Measurements from ENCODE around the gene YWHAE.
"Not testable (repeated sequence)": the region's sequence is repeated elsewhere in the genome, so short reads cannot be mapped to it uniquely, and the experiment has no call there.

YWHAE gene

DNA sequence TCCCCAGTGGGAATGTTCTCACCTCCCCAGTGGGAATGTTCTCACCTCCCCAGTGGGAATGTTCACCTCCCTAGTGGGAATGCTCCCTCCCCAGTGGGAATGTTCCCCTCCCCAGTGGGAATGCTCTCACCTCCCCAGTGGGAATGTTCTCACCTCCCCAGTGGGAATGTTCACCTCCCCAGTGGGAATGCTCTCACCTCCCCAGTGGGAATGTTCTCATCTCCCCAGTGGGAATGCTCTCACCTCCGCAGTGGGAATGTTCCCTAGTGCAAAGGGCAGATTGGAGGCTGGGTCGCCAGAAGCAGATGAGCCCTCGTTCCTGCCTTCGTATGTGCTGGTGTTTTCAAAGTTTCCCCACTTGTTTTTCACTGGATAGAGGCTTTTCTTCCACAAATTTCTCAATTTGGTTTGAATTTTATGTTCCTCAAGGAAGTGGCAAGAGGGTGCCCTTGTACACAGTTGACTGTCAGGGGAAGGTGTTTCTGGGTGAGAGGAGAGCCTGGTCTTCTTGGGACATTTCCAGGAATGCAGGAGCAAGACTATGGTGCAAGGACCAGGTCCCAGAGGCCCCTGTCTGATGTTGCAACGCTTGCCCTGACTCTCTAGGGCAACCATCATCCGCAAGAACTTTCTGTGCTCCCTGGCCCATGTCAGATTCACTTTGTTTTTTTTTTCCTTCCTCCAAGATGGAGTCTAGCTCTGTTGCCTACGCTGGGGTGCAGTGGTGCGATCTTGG lies 86.6 kb downstream of the YWHAE start:
- H3K9me3 Mint-ChIP-seq = no peaks in the 10 kb centered on the region
- ATAC-seq = no peak

DNA sequence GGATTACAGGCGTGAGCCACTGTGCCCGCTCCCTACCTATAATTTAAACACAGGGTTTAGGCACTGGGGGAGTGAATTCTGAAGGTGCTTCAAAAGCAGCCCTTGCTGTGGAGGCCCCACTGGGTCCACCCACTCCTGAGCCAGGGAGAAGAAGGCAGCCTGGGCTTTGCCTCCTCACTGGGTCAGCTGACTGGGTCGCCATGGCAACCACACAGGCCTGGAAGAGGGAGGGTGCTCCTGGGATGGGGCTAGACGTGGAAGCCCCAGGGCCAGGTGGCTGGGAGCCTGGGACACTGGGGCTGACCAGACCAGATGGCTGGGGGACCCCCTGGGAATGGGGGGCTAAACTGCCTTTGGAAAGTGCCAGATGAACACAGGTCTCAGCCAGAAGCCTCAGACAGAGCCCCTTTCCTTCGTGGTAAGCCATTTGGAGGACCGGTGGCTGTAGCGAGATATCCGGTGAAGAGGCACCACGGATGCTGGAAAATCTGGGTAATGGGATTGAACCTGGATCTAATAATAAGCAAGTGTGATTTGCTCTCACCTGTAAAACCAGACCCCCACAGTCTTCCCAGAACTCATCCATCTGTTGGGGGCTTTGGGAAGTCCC lies 87.7 kb downstream of the YWHAE start:
- H3K36me3 Mint-ChIP-seq (ENCODE audit: low read depth) = no peaks in the 10 kb centered on the region
- no peak for ATAC-seq
- H3K9me3 Mint-ChIP-seq = no peaks in the 10 kb centered on the region
- peaks cover 10% of the 10 kb centered on the region for H3K27me3 Mint-ChIP-seq
- H3K4me1 Mint-ChIP-seq = no peaks in the 10 kb centered on the region
- no peak overlapping the region for H3K27ac Mint-ChIP-seq
- H3K4me3 Mint-ChIP-seq = no peak overlapping the region
- no peak for DNase-seq

More for the DNA sequence above, 86.6 kb downstream of the YWHAE start:
- Mint-ChIP-seq H3K36me3 (ENCODE audit: low read depth) (no peaks in the 10 kb centered on the region), H3K27me3 (peaks cover 8% of the 10 kb centered on the region), H3K27ac (no peak overlapping the region), H3K4me3 (no peak overlapping the region), H3K4me1 (no peaks in the 10 kb centered on the region)
- DNase-seq = no peak

DNA sequence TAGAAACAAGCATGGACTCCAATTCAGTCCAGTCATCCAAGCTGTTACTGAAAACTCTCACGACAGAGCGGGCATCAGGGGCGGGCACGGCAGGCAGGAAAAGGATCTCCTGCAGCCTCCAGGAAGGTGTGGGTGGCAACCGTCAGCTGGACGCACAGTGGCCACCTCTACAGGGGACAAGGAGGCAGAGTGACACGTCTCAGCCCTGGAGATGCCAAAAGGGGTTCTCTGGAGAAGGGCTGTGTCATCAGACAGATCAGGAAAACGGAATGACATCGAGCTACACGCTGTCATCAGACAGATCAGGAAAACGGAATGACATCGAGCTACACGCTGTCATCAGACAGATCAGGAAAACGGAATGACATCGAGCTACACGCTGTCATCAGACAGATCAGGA lies 92.2 kb downstream of the YWHAE start:
- not testable (repeated sequence) for H3K4me3 Mint-ChIP-seq; H3K27me3 Mint-ChIP-seq; ATAC-seq; DNase-seq; H3K36me3 Mint-ChIP-seq (ENCODE audit: low read depth); H3K27ac Mint-ChIP-seq; H3K4me1 Mint-ChIP-seq; H3K9me3 Mint-ChIP-seq

DNA sequence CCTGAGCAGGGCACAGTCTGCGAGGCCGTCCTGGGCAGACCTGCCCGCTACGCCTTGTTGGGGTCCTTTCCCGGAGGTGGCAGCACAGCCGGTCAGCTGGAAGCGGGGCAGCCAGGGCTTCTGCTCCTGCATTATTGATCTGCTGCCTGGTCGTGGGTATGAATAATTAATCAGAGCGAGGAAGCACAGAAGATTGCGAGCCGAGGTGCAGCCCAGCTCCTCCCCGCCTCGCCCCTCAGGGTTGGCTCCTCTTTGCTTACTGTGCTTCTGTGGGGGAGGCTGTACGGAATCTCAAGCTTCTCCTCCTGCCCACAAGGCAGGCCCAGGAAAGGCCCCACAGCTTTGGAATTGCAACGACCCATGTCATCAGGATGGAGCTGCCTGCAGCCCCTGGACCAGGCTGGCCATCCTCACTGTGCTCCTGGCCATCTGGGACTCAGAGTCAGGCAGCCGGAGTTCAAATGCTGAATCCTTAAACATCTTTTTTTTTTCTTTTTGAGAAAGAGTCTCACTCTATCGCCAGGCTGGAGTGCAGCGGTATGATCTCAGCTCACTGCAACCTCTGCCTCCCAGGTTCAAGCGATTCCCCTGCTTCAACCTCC lies 95.0 kb downstream of the YWHAE start:
- Mint-ChIP-seq H3K36me3 (ENCODE audit: low read depth) (no peaks in the 10 kb centered on the region), H3K27me3 (peaks cover 6% of the 10 kb centered on the region), H3K4me1 (no peaks in the 10 kb centered on the region), H3K27ac (no peak overlapping the region), H3K4me3 (no peak overlapping the region), H3K9me3 (no peaks in the 10 kb centered on the region)
- DNase-seq (no peak), ATAC-seq (no peak)

DNA sequence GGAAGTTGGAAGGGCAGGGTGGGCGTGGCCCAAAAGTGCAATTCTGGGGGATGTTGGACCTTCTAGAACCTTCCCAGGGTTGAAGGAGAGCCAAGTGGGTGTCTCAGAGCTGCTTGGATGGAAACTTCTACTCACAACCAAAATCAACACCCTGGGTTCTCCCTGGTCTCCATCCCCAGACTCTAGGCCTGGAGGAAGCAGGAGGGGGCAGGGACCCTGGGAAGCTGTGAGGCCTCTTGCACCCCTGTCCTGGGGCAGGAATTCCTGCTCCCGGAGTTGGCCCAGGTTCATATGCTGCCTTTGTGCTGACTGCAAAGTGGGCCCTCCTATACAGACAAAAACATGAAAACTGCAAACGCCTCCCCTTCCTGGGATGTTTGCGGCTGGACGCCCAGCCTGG lies 95.5 kb downstream of the YWHAE start:
- Mint-ChIP-seq H3K27me3 (peaks cover 6% of the 10 kb centered on the region), H3K4me3 (no peak overlapping the region), H3K36me3 (ENCODE audit: low read depth) (no peaks in the 10 kb centered on the region), H3K4me1 (no peaks in the 10 kb centered on the region), H3K27ac (no peak overlapping the region), H3K9me3 (no peaks in the 10 kb centered on the region)
- DNase-seq (no peak), ATAC-seq (no peak)

DNA sequence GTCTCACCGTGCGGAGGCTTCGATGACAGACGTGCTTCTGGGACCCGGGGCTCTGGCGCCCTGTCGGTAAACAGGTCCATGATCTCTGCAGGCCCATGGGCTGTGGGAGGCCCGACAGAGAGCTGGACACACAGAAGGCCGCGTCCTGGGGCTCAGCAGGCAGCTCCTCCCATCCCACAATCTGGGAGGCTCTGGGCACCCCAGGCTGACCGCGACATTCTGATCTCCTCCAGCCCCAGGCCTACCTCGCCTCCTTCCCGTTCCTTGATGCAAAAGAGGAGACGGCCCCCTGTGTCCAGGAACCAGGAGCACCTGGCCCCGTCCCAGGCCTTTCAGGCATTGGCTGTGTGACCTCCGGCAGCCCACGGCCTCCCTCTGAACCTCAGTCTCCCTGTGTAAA lies 97.3 kb downstream of the YWHAE start:
- H3K36me3 Mint-ChIP-seq (ENCODE audit: low read depth) = no peaks in the 10 kb centered on the region

DNA sequence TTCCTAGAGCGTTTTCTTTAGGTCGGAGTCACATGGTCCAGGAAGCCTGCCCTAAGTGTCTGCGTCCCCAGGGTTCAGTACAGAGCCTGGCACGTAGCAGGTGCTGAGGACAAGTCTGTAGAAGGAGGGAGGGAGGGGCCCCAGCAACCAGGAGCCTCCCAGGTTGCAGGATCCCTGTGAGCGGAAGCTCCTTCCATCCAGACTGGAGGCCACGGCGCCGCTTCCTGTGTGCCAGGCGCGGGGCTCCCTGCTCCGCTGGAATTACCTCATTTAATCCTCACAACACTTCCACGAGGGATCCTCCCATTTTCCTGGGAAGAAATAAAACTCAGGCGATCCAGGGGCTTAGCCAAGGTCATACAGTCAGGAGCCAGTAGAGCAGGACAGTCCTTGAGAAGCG lies 98.5 kb downstream of the YWHAE start:
- Mint-ChIP-seq H3K9me3 (no peaks in the 10 kb centered on the region), H3K4me1 (peaks cover 12% of the 10 kb centered on the region), H3K36me3 (ENCODE audit: low read depth) (no peaks in the 10 kb centered on the region), H3K27ac (no peak overlapping the region), H3K27me3 (peaks cover 13% of the 10 kb centered on the region), H3K4me3 (no peak overlapping the region)
- DNase-seq = no peak
- ATAC-seq = no peak

More for the DNA sequence above, 97.3 kb downstream of the YWHAE start:
- H3K4me1 Mint-ChIP-seq = peaks cover 9% of the 10 kb centered on the region
- ATAC-seq (no peak), DNase-seq (no peak)
- H3K27ac Mint-ChIP-seq = no peak overlapping the region
- H3K9me3 Mint-ChIP-seq = no peaks in the 10 kb centered on the region
- no peak overlapping the region for H3K4me3 Mint-ChIP-seq
- H3K27me3 Mint-ChIP-seq = peaks cover 15% of the 10 kb centered on the region

DNA sequence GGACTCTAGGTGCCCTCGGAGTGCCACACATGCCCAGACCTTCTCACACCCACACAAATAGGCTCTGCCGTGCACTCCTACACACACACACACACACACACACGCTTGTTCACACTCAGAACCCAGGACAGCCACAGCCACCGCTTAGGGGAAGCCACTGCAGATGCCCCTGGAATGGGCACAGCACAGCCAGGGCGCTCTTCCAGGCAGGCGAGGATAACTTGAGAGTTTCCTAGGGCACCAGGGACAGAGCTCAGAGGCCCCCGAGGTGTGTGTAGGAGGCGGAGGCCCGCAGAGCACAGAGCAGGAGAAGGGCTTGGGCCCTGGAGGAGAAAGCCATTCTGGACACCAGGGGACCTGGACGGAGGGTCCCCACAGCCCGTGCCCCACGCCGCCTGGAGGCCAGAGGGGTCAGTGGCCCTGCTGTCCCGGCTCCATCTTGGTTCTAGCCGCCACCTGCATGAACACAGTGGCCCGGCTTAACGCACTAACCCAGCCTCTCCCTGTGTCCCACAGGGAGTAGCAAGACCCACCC lies 99.6 kb downstream of the YWHAE start:
- Mint-ChIP-seq H3K27me3 (peaks cover 13% of the 10 kb centered on the region), H3K4me1 (peaks cover 17% of the 10 kb centered on the region), H3K4me3 (no peak overlapping the region), H3K36me3 (ENCODE audit: low read depth) (no peaks in the 10 kb centered on the region), H3K9me3 (no peaks in the 10 kb centered on the region), H3K27ac (no peak overlapping the region)
- DNase-seq (no peak), ATAC-seq (no peak)

DNA sequence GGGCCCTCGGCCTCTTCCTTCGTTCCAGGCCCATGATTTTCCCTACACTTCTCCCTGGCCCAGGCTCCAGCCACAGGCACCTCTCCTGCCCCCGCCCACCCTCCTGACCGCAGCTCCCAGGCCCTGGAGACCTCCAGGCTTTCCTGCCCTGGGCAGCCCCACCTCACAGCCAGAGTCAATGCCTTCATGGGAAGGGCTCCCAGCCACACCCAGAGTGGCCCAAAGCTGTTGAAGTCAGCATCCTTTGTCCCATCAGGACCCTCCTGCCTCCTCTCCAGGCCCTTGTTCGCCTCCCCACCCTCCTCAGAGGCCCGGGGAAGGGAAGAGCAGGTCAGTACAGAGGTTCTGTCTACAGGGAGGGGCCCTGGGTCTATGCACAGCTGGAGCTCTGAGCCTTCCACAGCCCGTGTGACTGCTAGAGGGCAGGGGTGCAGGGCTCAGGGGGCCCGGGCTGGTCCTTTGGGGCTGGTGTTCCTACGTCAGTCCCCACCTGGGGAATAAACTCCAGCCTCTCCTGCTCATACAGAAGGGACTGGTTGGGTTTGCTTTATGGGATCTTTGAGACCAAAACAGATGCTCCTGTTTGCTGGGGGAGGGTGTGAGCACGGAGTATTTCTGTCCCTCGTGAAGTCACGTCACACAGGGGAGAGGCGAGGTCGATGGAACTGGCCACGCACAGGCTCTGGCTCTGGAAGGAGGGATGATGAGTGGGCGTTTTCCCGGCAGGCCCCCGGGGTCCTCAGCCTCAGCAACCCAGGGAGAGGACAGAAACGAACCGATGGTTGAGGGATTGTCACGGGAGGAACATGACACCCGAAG lies 100.3 kb downstream of the YWHAE start:
- Mint-ChIP-seq H3K4me1 (peaks cover 24% of the 10 kb centered on the region), H3K27ac (no peak overlapping the region), H3K36me3 (ENCODE audit: low read depth) (no peaks in the 10 kb centered on the region), H3K27me3 (peaks cover 13% of the 10 kb centered on the region), H3K9me3 (no peaks in the 10 kb centered on the region), H3K4me3 (no peak overlapping the region)
- ATAC-seq (no peak), DNase-seq (no peak)

DNA sequence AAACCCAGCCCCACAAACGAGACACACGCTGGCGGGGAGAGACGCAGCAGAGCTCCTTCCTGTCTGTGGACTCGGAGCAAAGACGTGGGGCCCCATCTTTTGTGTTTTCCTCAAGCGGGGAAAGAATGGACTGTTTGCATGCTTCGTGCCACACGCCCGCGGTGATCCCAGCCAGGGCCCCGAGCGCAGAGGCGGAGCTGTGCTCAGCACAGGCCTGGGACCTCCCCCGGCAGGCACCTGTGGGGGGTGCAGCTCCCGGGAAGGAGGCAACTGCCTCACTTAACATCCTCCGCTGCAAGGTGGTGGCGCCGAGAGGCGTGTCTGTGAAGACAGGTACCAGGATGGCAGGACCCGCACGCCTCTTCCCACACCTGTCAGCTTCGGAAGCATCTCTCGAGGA lies 101.4 kb downstream of the YWHAE start:
- Mint-ChIP-seq H3K4me3 (no peak overlapping the region), H3K27ac (no peak overlapping the region), H3K27me3 (peaks cover 13% of the 10 kb centered on the region), H3K4me1 (peaks cover 36% of the 10 kb centered on the region), H3K9me3 (peaks cover under 1% of the 10 kb centered on the region), H3K36me3 (ENCODE audit: low read depth) (peaks cover 1% of the 10 kb centered on the region)
- ATAC-seq (peak; percentile 29), DNase-seq (peak; percentile 45)

All from activated naive CD8-positive, alpha-beta T cell treated with anti-CD3 and anti-CD28 coated beads, Interleukin-2, amount 50 U/mL, for 24 hours (primary cell).